GM19351 (cell line): Measurements from ENCODE around the gene SCARB2.

Experiments
- ATAC-seq: cut with Tn5 transposase; IDR thresholded peaks from one replicate; pipeline ENCODE4 v1.9.1; 2021; ENCODE audit warnings: mild to moderate bottlenecking, moderate library complexity; ENCODE audit not compliant: unreplicated experiment

Gene SCARB2

GRCh38 chr4:76232681-76233080, 19.1 kb upstream of the SCARB2 start:
- no peak for ATAC-seq

GRCh38 chr4:76226418-76226817, 12.8 kb upstream of the SCARB2 start:
- ATAC-seq: no peak

- no peak for ATAC-seq
These were observed 10.5 kb upstream of the SCARB2 start for GRCh38 chr4:76224171-76224570.

- ATAC-seq: no peak
These were observed 5.9 kb upstream of the SCARB2 start for GRCh38 chr4:76219299-76220055.

GRCh38 chr4:76216975-76217814, 3.6 kb upstream of the SCARB2 start:
- ATAC-seq: no peak

- no peak for ATAC-seq
These were observed 2.9 kb upstream of the SCARB2 start for GRCh38 chr4:76216524-76216923.

- no peak for ATAC-seq
These were observed 1.5 kb upstream of the SCARB2 start for GRCh38 chr4:76215077-76215476.

GRCh38 chr4:76214177-76214675, 602 bp upstream of the SCARB2 start:
- ATAC-seq: peak; percentile 6

- ATAC-seq: no peak
These were observed 691 bp downstream of the SCARB2 start for GRCh38 chr4:76212851-76213414.

- no peak for ATAC-seq
These were observed 1.6 kb downstream of the SCARB2 start for GRCh38 chr4:76211769-76212708.

GRCh38 chr4:76210452-76210851, 3.2 kb downstream of the SCARB2 start:
- no peak for ATAC-seq

GRCh38 chr4:76209881-76210280, 3.7 kb downstream of the SCARB2 start:
- no peak for ATAC-seq

GRCh38 chr4:76208005-76208765, 5.4 kb downstream of the SCARB2 start:
- no peak for ATAC-seq

- ATAC-seq: no peak
These were observed 6.1 kb downstream of the SCARB2 start for GRCh38 chr4:76207549-76207948.

- no peak for ATAC-seq
These were observed 7.2 kb downstream of the SCARB2 start for GRCh38 chr4:76206222-76206942.

GRCh38 chr4:76205476-76205875, 8.1 kb downstream of the SCARB2 start:
- no peak for ATAC-seq

- ATAC-seq: no peak
These were observed 8.7 kb downstream of the SCARB2 start for GRCh38 chr4:76204936-76205335.

- no peak for ATAC-seq
These were observed 10.1 kb downstream of the SCARB2 start for GRCh38 chr4:76203541-76203940.

GRCh38 chr4:76201276-76201675, 12.3 kb downstream of the SCARB2 start:
- no peak for ATAC-seq
